ENCODE measurements around the gene CAMKV. TPM values are rescaled to one million over a fixed set of nuclear protein-coding genes. Genes with fewer than 3 reads are reported as not detected.

CAMKV gene
- total and polyA plus RNA-seq, 10 of the 15 experiments (the other 5 are each of a cell fraction or from before 2014, with no cell fraction given), result 0.06 to 0.20 TPM; not detected in 8

DNA sequence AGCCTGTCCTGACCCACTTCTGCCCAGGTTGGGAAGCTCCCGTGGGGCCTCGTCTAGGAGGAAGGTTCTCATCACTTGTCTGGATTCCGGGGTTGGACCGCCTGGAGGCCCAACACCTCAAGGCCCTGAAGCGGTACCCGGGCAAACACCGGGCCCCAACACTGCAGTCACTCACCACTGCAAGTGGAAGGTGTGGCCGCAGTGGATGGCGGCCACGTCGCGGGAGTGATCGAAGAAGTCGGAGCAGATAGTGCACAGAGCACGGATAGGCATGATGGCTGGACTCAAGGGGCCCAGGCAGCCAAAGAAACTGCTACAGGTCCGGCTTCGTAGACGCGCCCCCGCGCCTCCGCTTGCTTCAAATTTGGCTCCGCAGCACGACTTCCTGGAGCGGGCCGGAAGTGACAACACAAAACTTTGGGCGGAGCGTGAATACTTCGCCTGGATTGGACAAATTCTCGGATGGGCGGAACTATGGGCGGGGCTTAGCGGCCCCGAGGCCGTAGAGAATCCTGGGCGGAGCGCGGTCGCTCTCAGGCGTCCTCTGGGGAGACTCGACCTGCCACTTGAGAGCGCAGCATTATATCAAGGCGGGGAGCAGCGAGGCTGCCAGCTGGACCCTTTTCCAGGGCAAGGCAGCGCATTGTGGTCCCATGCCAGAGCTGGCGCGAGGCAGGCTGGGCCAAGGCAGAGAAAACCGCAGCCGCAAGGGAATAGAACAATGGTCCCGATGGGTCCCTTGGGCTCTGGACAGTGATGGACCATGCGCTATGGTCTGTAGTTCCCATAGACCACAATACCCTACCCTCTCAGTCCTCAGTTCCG is 13.3 kb downstream of the CAMKV start, which contains the start of gene TRAIP (continued):
- TF ChIP-seq, protein P1, sequence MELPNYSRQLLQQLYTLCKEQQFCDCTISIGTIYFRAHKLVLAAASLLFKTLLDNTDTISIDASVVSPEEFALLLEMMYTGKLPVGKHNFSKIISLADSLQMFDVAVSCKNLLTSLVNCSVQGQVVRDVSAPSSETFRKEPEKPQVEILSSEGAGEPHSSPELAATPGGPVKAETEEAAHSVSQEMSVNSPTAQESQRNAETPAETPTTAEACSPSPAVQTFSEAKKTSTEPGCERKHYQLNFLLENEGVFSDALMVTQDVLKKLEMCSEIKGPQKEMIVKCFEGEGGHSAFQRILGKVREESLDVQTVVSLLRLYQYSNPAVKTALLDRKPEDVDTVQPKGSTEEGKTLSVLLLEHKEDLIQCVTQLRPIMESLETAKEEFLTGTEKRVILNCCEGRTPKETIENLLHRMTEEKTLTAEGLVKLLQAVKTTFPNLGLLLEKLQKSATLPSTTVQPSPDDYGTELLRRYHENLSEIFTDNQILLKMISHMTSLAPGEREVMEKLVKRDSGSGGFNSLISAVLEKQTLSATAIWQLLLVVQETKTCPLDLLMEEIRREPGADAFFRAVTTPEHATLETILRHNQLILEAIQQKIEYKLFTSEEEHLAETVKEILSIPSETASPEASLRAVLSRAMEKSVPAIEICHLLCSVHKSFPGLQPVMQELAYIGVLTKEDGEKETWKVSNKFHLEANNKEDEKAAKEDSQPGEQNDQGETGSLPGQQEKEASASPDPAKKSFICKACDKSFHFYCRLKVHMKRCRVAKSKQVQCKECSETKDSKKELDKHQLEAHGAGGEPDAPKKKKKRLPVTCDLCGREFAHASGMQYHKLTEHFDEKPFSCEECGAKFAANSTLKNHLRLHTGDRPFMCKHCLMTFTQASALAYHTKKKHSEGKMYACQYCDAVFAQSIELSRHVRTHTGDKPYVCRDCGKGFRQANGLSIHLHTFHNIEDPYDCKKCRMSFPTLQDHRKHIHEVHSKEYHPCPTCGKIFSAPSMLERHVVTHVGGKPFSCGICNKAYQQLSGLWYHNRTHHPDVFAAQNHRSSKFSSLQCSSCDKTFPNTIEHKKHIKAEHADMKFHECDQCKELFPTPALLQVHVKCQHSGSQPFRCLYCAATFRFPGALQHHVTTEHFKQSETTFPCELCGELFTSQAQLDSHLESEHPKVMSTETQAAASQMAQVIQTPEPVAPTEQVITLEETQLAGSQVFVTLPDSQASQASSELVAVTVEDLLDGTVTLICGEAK (IDR thresholded peaks at IDR 0.05; ENCODE audit: borderline replicate concordance), result peak; percentile 97
- TF ChIP-seq JUNB (IDR thresholded peaks at IDR 0.05) (no peak), CREM (IDR thresholded peaks at IDR 0.05; ENCODE audit: low read depth) (peak; percentile 96), ESRRA (IDR thresholded peaks at IDR 0.05; ENCODE audit: low read length) (no peak), POU2F2 (IDR thresholded peaks at IDR 0.05; ENCODE audit: borderline replicate concordance, low read depth, low read length) (0 out of 3 replicates have a peak, but pooled peaks have one; percentile 49), CBX3 (IDR thresholded peaks at IDR 0.05; ENCODE audit: borderline replicate concordance, low read depth) (no peak), TCF12 (IDR thresholded peaks at IDR 0.05; ENCODE audit: low read depth, low read length) (no peak), TAF1 (IDR thresholded peaks at IDR 0.05; ENCODE audit: borderline replicate concordance, low read depth, low read length) (0 out of 2 replicates have a peak, but pooled peaks have one; percentile 20), CREB1 (IDR thresholded peaks at IDR 0.05; ENCODE audit: low read depth) (peak; percentile 95), BRCA1 (IDR thresholded peaks at IDR 0.05; ENCODE audit: low read depth, low read length) (no peak), RELA (IDR thresholded peaks at IDR 0.05; ENCODE audit: borderline replicate concordance, partially characterized antibody) (peak; percentile 32), KDM1A (IDR thresholded peaks at IDR 0.05; ENCODE audit: borderline replicate concordance) (no peak), MYB (IDR thresholded peaks at IDR 0.05; ENCODE audit: borderline replicate concordance, low read depth, low read length) (no peak), SIN3A (IDR thresholded peaks at IDR 0.05; ENCODE audit: low read depth, low read length) (peak; percentile 99), PAX8 (IDR thresholded peaks at IDR 0.05) (no peak), STAT3 (IDR thresholded peaks at IDR 0.05; ENCODE audit: low read depth, low read length) (no peak), HCFC1 (IDR thresholded peaks at IDR 0.05; ENCODE audit: low read length) (peak; percentile 33; the same call in 1 of the 2 replicates), MXI1 (IDR thresholded peaks at IDR 0.05; ENCODE audit: low read depth, low read length) (peak; percentile 95), ATF7 (IDR thresholded peaks at IDR 0.05; ENCODE audit: low read depth) (no peak), TCF7 (IDR thresholded peaks at IDR 0.05; ENCODE audit: borderline replicate concordance) (no peak)
- TF ChIP-seq, protein P2, sequence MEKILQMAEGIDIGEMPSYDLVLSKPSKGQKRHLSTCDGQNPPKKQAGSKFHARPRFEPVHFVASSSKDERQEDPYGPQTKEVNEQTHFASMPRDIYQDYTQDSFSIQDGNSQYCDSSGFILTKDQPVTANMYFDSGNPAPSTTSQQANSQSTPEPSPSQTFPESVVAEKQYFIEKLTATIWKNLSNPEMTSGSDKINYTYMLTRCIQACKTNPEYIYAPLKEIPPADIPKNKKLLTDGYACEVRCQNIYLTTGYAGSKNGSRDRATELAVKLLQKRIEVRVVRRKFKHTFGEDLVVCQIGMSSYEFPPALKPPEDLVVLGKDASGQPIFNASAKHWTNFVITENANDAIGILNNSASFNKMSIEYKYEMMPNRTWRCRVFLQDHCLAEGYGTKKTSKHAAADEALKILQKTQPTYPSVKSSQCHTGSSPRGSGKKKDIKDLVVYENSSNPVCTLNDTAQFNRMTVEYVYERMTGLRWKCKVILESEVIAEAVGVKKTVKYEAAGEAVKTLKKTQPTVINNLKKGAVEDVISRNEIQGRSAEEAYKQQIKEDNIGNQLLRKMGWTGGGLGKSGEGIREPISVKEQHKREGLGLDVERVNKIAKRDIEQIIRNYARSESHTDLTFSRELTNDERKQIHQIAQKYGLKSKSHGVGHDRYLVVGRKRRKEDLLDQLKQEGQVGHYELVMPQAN (conservative IDR thresholded peaks at IDR 0.05), result peak; percentile 100
- TF ChIP-seq, protein P3, sequence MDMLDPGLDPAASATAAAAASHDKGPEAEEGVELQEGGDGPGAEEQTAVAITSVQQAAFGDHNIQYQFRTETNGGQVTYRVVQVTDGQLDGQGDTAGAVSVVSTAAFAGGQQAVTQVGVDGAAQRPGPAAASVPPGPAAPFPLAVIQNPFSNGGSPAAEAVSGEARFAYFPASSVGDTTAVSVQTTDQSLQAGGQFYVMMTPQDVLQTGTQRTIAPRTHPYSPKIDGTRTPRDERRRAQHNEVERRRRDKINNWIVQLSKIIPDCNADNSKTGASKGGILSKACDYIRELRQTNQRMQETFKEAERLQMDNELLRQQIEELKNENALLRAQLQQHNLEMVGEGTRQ (IDR thresholded peaks at IDR 0.05; ENCODE audit: borderline replicate concordance, low read depth, low read length), result no peak
- TF ChIP-seq, protein P4, sequence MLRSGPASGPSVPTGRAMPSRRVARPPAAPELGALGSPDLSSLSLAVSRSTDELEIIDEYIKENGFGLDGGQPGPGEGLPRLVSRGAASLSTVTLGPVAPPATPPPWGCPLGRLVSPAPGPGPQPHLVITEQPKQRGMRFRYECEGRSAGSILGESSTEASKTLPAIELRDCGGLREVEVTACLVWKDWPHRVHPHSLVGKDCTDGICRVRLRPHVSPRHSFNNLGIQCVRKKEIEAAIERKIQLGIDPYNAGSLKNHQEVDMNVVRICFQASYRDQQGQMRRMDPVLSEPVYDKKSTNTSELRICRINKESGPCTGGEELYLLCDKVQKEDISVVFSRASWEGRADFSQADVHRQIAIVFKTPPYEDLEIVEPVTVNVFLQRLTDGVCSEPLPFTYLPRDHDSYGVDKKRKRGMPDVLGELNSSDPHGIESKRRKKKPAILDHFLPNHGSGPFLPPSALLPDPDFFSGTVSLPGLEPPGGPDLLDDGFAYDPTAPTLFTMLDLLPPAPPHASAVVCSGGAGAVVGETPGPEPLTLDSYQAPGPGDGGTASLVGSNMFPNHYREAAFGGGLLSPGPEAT (IDR thresholded peaks at IDR 0.05; ENCODE audit: low read depth), result peak; percentile 98

Measured in GM12878 (cell line).